HL-60/S4 treated with phorbol 12-myristate 13-acetate at 8.2 ng/mL for 4 days and 3 days (cell line): ENCODE results near the gene F12.

Experiments used
- in situ Hi-C: fragments of 300-500 bp; cut with MboI; formaldehyde crosslinking; loops from 2 replicates; pipeline ENCODE4 v1.15.0; 2022; ENCODE audit warnings: low sequenced_read_pairs

Gene F12

DNA sequence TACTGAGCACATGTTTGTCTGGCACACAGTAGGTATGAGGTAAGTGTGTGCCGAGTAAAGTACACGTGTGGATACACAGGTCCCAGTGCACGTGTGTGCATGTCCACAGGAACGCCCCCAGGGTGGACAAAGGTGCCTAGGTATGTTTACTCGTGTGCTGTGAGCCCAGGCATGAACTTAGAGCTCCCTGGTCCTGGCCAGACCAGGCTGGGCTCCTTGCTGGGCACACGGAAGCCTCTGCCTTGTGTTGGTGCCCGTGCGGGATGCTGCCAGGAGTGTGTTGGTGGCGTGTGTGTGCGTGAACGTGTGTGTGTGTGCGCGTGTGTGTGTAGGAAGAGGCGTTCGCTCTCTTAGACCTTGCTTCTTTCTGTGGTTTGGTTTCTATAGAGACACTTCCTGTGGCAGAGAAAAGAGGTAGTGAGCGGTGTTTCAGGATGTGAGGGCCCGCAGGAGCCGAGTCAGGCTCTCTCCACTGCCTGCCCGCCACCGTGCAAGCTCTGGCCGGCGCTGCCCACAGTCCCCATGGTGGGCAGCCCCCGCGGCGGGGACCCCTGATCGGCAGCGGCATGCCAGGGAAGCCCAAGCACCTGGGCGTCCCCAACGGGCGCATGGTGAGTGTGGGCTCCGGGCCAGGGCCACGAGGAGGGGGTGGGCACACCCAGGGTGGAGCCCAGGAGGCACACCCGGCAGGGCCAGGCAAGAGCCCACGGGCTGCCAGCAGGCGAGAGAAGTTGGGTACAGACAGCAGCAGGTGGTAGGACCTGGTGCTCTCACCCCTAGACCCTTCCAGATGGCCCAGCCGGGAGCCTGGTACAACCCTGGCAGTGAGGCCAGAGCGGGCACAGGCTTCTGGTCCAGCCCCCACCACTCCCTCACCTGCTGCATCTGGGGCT is 51.7 kb downstream of the F12 start, which contains the start of gene RGS14:
RGS14 (plus strand) TSS at position 466 of the 893 bp plus-strand sequence; CDS start at position 567, 101 bp downstream.
- in situ Hi-C loops = no loop called here

DNA sequence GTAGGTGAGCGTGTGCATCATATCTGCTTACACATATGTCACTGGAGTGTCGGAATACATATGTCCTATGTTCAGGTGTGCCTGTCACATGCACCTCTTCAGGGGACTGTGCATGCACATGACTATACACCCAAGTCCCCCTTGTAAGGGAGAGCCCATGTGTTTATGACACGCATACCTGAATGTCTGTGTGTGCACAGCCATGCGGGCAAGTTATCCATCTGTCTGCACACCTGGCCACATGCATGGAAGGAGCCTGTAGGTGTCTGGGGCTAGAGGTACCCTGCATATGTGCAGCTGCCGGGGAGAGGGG is 52.3 kb downstream of the F12 start:
- in situ Hi-C loops = no loop called here

DNA sequence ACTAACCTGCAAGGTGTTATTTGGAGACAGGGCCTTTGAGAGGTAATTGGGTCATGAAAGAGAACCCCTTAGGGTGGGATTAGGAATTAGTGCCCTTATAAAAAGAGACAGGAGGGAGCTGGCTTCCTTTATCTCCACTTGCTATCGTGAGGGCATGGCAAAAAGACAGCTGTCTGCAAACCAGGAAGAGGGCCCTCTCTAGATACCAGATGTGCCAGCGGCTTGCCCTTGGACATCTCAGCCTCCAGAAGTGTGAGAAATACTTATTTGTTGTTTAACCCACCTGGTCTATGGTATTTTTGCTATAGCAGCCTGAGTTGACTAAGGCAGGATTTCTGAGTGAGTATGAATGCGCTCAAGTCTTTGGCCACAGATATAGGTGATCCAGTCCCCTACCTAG is 52.6 kb downstream of the F12 start:
- in situ Hi-C loops = no loop called here

DNA sequence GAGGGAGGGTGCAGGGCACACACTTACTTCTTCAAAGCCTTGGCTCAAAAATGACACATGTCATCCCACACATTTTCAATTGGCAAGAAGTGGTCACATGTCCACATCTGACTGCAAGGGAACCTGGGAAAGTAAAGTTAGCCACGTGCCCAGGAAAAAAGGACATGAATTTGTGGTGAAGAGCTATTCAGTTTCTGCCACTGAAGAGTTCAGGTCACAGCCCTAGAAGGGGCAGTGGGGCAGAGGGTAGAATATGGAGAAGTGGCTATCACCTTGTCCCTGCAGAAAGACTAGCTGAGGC is 53.5 kb downstream of the F12 start:
- in situ Hi-C loops = no loop called here

DNA sequence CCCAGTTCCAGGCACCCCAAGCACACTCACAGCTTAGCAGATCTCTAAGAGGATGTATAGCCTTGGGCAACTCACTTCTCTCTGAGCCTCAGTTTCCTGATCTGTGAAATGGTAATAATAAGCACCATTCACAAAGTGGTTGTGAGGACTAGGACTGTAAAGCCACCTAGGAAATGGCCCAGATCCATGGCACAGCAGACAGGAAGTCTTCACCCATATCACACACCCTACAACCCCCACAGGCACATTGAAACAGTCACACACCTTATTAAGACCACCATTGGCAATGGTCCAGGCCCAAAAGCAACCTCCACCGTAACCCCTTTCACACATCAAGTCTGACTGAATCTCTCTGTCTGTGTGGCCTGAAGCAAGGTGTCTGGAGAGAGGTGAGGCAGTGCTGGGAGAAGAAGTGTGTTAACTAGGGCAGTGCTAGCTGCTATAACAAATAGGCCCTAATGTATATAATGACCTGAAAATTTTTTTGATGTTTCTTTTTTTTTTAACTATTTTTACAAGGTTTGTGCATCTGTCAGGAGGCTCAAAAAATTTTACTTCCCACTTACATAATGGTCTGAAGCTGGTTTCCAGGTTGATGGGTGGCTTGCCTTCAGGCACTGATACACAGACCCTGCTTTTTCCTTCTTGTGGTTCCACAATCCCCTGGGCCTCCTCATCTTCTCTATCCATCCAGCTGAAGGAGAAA is 54.0 kb downstream of the F12 start:
- in situ Hi-C loops = no loop called here

DNA sequence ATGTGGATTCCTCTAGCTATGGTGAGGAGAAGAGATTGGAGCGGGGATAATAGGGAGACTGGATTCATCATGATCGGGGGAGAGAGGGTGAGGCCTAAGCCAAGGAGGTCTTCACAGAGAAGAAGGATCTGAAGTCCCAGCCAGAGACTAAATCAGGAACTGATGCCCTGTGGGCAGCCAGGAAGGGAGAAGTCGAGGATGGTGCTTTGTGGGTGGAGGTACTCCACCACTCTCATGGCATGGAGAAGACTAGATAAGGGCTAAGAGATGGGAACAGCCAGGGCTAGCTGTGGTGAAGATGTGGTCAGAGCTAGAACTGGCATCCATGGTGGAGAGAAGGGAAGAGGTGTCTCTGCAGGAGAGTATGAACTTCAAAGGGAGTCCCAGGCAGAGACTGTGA is 54.7 kb downstream of the F12 start:
- in situ Hi-C loops = no loop called here

DNA sequence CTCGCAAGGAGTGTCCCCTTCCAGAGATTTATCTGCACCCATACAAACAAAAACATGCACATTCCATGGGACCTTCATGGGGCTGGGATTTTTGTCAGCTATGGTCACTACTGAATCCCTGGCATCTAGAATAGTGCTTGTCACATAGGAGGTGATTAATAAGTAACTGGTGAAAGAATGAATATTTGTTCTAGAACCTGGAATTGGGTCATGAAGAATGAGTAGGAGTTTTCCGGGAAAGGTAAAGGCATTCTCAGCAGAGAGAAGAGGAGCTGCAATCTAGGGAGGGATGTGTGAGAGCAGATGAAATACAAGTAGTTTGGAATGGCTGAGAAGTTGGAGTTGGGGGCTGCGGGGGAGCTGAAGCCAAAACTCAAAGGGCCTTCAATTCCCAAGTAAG is 55.1 kb downstream of the F12 start:
- in situ Hi-C loops = no loop called here

DNA sequence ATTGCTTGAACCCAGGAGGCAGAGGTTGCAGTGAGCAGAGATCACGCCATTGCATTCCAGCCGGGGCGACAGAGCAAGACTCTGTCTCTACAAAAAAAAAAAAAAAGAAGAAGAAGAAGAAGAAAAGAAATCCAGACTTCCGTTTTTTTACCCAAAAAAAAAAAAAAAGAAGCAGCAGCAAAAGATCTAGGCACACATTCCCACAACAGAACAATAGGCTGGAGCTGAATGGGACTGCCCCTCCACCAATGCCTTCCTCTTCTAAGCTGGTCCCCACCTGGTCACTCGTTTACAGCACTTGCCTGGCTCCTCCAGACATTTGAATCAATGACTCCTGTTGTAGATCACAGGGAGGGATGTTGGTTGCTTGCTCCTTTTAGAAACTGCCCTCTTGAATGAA is 56.3 kb downstream of the F12 start:
- in situ Hi-C loops = no loop called here
